CD4-positive, alpha-beta T cell treated with Interleukin-17A for 4 hours (primary cell): ENCODE results near the gene PNKD.

Experiments
- DNase-seq: peaks from one replicate; pipeline ENCODE4 v3.0.0-alpha.2; 2020; ENCODE audit warnings: mixed read lengths

PNKD gene

DNA sequence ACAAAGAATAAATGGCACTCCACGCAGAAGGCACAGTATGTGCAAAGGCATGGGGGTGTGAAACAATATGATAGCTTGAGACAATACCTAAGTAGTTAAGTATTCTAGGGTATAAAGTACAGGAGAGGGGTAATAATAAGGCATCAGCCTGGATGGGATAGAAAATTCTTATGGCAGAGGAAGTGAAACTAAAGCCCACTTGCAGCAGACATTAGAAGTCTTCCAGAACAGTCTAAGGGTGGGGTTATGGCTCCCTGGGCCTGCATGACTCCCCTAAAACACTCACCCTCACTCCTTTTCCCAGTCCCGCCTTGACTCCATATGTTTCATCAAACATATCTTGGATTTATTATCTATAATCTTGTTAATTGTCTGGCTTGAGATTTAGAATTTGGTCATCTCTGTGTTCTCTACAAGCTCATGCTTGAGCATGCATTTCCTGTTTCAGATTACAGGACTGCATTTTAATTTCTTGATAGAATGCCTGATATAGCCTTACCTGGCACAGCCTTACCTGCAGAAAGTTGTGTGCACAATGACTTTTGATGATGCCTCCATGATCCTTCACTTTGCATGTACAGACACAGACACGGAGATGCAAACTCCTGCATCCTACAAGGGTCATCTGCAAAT, 50.5 kb downstream of the PNKD start:
- DNase-seq = no peak

GRCh38 chr2:218322768-218323525, 52.6 kb downstream of the PNKD start:
- peak; percentile 61 for DNase-seq

DNA sequence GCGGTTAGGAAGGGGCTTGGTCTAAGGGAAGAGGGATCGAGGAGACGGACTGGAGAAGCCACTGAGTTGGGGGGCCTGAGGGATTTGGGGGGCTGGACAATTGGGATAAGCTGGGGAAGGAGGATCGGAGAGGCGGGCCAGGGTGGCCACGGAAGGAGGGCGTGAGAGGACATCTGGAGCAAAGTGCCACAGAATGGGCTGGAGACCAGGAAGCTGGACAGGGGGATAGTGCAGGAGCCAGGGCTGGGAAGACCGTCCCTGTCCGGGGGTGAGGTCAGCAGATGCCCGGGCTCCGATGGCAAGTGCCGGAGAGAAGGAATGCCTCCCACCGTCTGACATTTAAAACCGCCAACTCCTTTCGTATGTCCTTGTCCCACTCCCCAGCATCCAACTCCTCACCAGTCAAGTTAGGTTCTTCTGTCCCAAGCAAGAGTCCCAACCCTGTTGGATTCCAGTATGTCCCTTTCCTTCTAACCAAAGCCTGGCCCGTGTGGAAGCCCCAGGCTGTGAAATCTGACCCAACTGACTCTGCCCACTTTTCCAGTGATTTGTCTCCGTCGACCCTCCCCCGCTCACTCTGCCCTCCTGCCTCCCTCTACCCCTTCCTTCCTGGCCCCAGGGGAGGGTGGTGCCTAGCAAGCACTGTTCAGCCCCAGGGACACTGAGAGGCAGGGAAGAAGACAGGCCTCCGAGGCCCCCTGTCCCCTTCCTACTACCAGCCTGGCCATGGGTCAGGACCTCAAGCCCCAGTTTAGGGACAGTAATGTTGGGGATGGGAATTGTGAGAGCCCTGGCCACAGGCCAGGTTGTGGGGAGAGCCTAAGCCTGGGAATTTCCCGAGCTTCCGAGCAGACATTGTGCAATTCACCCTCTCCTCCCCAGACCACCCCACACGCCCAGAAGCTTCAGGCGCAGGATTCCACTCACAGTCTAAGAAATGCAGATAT, 53.5 kb downstream of the PNKD start:
- no peak for DNase-seq

GRCh38 chr2:218325566-218326160, 55.3 kb downstream of the PNKD start:
- no peak for DNase-seq

- no peak for DNase-seq
Observed at GRCh38 chr2:218326315-218326714, 56.0 kb downstream of the PNKD start.

- no peak for DNase-seq
Observed at GRCh38 chr2:218327451-218328210, 57.3 kb downstream of the PNKD start.

DNA sequence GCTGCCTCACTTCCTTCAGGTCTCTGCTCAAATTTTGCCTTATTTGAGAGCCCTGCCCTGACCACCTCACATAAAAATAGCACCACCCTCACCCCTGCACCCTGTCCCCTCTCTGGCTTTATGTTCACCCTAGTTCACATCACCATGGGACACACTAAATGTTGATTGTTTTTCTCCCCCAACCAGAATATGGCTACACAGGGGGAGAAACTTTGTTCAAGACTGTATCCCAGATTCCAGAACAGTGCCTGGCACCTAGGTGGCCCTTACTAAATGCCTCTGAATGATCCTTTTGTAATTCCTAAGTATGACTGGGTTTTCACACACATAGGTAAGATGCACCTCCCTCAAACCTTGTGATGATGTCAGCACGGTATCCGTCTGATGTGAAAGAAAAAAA, 58.0 kb downstream of the PNKD start:
- DNase-seq = no peak

- no peak for DNase-seq
Observed at GRCh38 chr2:218329027-218329825, 58.9 kb downstream of the PNKD start.

- DNase-seq = no peak
Observed at GRCh38 chr2:218329826-218330593, 59.7 kb downstream of the PNKD start.

DNA sequence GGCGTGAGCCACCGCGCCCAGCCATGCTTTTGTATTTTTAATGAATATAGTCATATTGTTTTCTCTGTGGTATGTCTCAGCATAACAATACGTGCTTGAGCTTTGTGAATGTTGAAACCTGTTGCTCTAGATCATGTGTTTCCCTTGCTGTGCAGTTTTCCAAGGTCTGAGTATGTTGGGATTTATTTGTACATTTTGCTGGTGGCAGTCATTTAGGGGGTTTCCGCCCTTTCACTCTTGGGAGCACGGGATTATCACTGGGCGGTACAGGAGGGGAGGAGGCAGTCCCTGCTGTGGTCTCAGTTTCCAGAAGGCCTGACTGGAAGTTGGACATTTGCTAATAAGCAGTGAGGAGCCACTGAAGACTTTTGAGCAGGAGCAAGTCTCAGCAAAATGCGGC, 61.4 kb downstream of the PNKD start:
- DNase-seq = no peak

GRCh38 chr2:218332288-218332687, 62.0 kb downstream of the PNKD start:
- no peak for DNase-seq

- DNase-seq = no peak
Observed at GRCh38 chr2:218332920-218333645, 62.8 kb downstream of the PNKD start.

DNA sequence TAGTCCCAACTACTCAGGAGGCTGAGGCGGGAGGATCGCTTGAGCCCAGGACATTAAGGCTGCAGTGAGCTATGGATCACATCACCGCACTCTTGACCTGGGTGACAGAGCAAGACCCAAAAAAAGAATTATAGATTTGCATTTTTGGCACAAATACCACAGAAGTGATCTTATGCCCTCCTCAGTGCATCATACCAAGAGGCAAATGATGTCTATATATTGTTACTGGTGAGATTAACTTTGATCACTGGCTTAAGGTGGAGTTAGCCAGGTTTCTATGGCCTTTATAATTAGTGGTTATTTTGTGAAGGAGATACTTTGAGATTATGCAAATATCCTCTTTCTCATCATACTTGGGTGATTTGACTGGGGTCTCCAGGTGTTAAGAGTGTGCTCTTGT, 64.2 kb downstream of the PNKD start:
- no peak for DNase-seq

DNA sequence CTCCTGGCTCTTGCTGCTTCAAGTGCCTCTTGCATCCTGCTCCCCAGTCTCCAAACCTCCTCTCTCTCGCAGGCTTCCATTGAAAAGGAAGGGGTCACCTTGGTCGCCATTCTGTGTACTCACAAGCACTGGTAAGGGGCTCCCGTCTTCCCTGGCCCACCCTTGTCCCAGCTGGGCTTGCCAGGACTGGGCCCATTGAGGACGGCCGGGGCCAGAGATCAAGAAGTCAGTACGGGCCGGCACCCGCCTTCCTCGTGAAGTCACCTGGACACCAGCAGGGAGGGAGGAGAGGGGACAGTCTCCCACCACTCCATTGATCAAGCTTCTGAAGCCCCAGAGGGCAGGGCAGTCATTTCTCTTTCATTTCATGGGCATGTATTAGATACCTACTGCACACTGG, 70.3 kb downstream of the PNKD start:
- DNase-seq = no peak

GRCh38 chr2:218341381-218341780, 71.1 kb downstream of the PNKD start:
- DNase-seq = no peak

GRCh38 chr2:218342837-218343236, 72.5 kb downstream of the PNKD start:
- DNase-seq = no peak

GRCh38 chr2:218343591-218343990, 73.3 kb downstream of the PNKD start:
- DNase-seq = no peak

- no peak for DNase-seq
Observed at GRCh38 chr2:218344090-218344754, 73.9 kb downstream of the PNKD start.

- no peak for DNase-seq
Observed at GRCh38 chr2:218344755-218345417, 74.6 kb downstream of the PNKD start.
